Lung (tissue), 16 donors: ENCODE measurements around the gene PCDHGC3. TPM values are rescaled to one million over a fixed set of nuclear protein-coding genes. Genes with fewer than 3 reads are reported as not detected.
A peak's percentile ranks its signal among the peaks of the same experiment; 100 is the strongest.

ENCODE experiments used
- ATAC-seq: fragments of 200-7000 bp; cut with Tn5 transposase; one replicate; pipeline ENCODE4 v1.9.1; 2020; ENCODE audit warnings: moderate number of reproducible peaks; ENCODE audit not compliant: insufficient read depth, low FRiP score
- DNase-seq, 3 donors: peaks; one replicate each; pipeline ENCODE4 v3.0.0-alpha.2; 2013 to 2017
- H3K27ac ChIP-seq, 2 donors: one replicate each; pipeline ENCODE4 v1.5.1; 2013; ENCODE audit warnings: mild to moderate bottlenecking in 2 of 2, moderate library complexity in 2 of 2, control low read depth in 1 of 2, inconsistent platforms in 1 of 2, low read depth in 1 of 2, low read length in 1 of 2
- H3K27me3 ChIP-seq, 3 donors: one replicate each; pipeline ENCODE4 v1.5.1; 2013; ENCODE audit warnings: low read length in 2 of 3; ENCODE audit not compliant: control insufficient read depth in 3 of 3, insufficient read depth in 3 of 3
- H3K36me3 ChIP-seq, 4 donors: one replicate each; pipeline ENCODE4 v1.5.1; 2013; ENCODE audit warnings: low read length in 4 of 4, mild to moderate bottlenecking in 1 of 4, moderate library complexity in 1 of 4; ENCODE audit not compliant: control insufficient read depth in 4 of 4, insufficient read depth in 4 of 4
- H3K4me1 ChIP-seq, 5 donors: one replicate each; pipeline ENCODE4 v1.5.1; 2013; ENCODE audit warnings: low read length in 5 of 5, mild to moderate bottlenecking in 2 of 5, moderate library complexity in 1 of 5; ENCODE audit not compliant: control insufficient read depth in 5 of 5, insufficient read depth in 5 of 5
- H3K4me3 ChIP-seq: one replicate; pipeline ENCODE4 v1.5.1; 2013; ENCODE audit warnings: mild to moderate bottlenecking, control low read depth, moderate library complexity
- H3K9ac ChIP-seq, 2 donors: one replicate each; pipeline ENCODE4 v1.5.1; 2013; ENCODE audit warnings: low read length in 2 of 2, control low read depth in 1 of 2; ENCODE audit not compliant: insufficient read depth in 1 of 2
- H3K9me3 ChIP-seq, 4 donors: one replicate each; pipeline ENCODE4 v1.5.1; 2013; ENCODE audit warnings: low read length in 3 of 4, mild to moderate bottlenecking in 1 of 4, moderate library complexity in 1 of 4; ENCODE audit not compliant: control insufficient read depth in 4 of 4, insufficient read depth in 3 of 4
- whole genome bisulfite sequencing, 2 donors: extraction: QIAGEN DNeasy Blood & Tissue Kit; methylation state at CpG; one replicate each; pipeline ENCODE4 v1.1.7; 2013; 5-methylcytosine and 5-hydroxymethylcytosine counted together
- long read RNA-seq, 5 donors: transcript quantifications; one replicate each; lab custom pipeline, GENCODE V29; 2026
- polyA plus RNA-seq, 2 donors: library from polyadenylated mRNA; stranded (reverse); fragments of 200-250 nt; gene quantifications; one replicate each; pipeline ENCODE4 v1.2.1, GENCODE V29; 2013
- total RNA-seq, 2 donors: library from RNA; depleted of rRNA in 1 of 2; stranded (reverse); fragments of >200 nt in 1 of 2; gene quantifications; one replicate each; pipeline ENCODE4 v1.2.1, GENCODE V29; 2014 to 2021
- TF ChIP-seq, protein P1 (sequence below): IDR thresholded peaks from 2 replicates; pipeline ENCODE4 v1.5.1; 2012; ENCODE audit warnings: mild to moderate bottlenecking; ENCODE audit errors: control extremely low read depth, extremely low read depth
- donor health status: control.
- donor health status: control.
- donor health status: Bipolar disorder and iron deficiency.
- donor health status: healthy.
- donor health status: DM: yes; HTN: yes; CAD: no.

Gene PCDHGC3
- total RNA-seq: 100 to 1,000 TPM in 1 of 2 donors, 10 to 100 TPM in 1; 63.9 to 116 TPM
- 10 to 100 TPM; 44.8 to 73.4 TPM for polyA plus RNA-seq
- long read RNA-seq, donor 1, full-length matches to known transcripts: 52 of 85 reads
- long read RNA-seq, donor 1, partial matches to known transcripts: 33 of 85 reads
- long read RNA-seq, donor 1, other reads (novel, unspliced or antisense): 0 of 85 reads
- long read RNA-seq, donor 2, full-length matches to known transcripts: 19 of 19 reads
- long read RNA-seq, donor 2, partial matches to known transcripts: 0 of 19 reads
- long read RNA-seq, donor 2, other reads (novel, unspliced or antisense): 0 of 19 reads
- long read RNA-seq, donor 3, full-length matches to known transcripts: 16 of 89 reads
- long read RNA-seq, donor 3, partial matches to known transcripts: 73 of 89 reads
- long read RNA-seq, donor 3, other reads (novel, unspliced or antisense): 0 of 89 reads
- long read RNA-seq, donor 4, full-length matches to known transcripts: 15 of 37 reads
- long read RNA-seq, donor 4, partial matches to known transcripts: 22 of 37 reads
- long read RNA-seq, donor 4, other reads (novel, unspliced or antisense): 0 of 37 reads
- long read RNA-seq, donor 5, full-length matches to known transcripts: 53 of 53 reads
- long read RNA-seq, donor 5, partial matches to known transcripts: 0 of 53 reads
- long read RNA-seq, donor 5, other reads (novel, unspliced or antisense): 0 of 53 reads

DNA sequence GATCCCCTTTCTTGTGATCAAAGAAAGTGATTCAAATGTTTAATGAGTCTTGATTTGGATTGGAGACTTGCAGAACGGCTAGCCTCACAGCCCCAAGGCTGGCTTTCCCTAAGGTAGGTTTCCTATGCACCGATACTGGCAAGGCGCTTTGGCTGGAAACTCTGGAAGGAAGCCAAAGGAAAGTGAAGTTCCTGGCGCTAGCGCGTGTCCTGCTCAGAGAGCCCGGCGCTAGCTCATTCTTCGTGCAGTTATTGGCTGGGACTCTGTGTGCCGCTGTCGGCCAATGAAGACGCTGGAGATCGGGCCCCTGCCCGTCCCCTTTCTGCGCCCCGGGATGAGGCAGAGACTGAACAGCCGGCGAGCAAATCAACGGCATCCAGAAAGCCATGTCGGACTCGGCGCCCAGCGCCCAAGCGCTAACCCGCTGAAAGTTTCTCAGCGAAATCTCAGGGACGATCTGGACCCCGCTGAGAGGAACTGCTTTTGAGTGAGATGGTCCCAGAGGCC is at the start of gene PCDHGC3:
TSS of gene PCDHGC3 (plus strand) at position 342 of the 507 bp plus-strand sequence. CDS start at position 493, 151 bp downstream.
- H3K27ac ChIP-seq: peak within 1 kb of the TSS; percentile 79 to 87

DNA sequence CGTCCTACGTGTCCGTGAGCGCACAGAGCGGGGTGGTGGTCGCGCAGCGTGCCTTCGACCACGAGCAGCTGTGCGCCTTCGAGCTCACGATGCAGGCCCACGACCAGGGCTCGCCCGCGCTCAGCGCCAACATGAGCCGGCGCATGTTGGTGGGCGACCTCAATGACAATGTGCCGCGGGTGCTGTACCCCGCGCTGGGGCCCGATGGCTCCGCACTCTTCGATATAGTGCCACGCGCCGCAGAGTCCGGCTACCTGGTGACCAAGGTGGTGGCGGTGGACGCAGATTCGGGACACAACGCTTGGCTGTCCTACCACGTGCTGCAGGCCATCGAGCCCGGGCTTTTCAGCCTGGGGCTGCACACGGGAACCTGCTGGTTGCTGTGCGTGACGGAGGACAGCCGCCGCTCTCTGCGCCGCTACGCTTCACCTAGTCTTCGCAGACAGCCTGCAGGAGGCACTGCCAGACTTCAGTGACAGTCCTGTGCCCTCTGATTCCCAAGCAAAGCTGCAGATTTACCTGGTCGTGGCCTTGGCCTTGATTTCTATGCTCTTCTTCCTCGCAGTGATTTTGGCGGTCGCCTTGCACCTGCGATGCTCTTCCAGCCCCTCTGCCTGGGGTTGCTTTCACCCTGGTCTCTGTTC is 47.9 kb upstream of the PCDHGC3 start:
- no peaks in the 10 kb centered on the region for H3K27me3 ChIP-seq
- H3K36me3 ChIP-seq: peaks cover 0 to 37% (median under 1%) of the 10 kb centered on the region in 4 donors
- TF ChIP-seq, protein P1, sequence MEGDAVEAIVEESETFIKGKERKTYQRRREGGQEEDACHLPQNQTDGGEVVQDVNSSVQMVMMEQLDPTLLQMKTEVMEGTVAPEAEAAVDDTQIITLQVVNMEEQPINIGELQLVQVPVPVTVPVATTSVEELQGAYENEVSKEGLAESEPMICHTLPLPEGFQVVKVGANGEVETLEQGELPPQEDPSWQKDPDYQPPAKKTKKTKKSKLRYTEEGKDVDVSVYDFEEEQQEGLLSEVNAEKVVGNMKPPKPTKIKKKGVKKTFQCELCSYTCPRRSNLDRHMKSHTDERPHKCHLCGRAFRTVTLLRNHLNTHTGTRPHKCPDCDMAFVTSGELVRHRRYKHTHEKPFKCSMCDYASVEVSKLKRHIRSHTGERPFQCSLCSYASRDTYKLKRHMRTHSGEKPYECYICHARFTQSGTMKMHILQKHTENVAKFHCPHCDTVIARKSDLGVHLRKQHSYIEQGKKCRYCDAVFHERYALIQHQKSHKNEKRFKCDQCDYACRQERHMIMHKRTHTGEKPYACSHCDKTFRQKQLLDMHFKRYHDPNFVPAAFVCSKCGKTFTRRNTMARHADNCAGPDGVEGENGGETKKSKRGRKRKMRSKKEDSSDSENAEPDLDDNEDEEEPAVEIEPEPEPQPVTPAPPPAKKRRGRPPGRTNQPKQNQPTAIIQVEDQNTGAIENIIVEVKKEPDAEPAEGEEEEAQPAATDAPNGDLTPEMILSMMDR: no peak
- DNase-seq: no peak
- 49 to 53% methylated on average over 53 of the region's 53 CpGs for WGBS, 2 donors
- peaks cover 3 to 56% (median 29%) of the 10 kb centered on the region in 4 donors for H3K9me3 ChIP-seq
- no peak overlapping the region for H3K9ac ChIP-seq
- H3K4me3 ChIP-seq: no peak overlapping the region
- peaks cover 0 to 5% (median 0%) of the 10 kb centered on the region in 5 donors for H3K4me1 ChIP-seq
- no peak for ATAC-seq
- H3K27ac ChIP-seq: no peak overlapping the region

More for the DNA sequence above, at the start of gene PCDHGC3:
- peak; percentile 96 to 98 (median 97) for DNase-seq
- ATAC-seq: peak; percentile 97
- Histone ChIP-seq H3K27me3 (peaks cover 0 to 13% (median 0%) of the 10 kb centered on the region in 3 donors), H3K4me1 (peaks cover 0 to 50% (median 16%) of the 10 kb centered on the region in 5 donors), H3K36me3 (peaks cover 0 to 9% (median 5%) of the 10 kb centered on the region in 4 donors), H3K9me3 (peaks cover 0 to 5% (median 0%) of the 10 kb centered on the region in 4 donors), H3K4me3 (peak within 1 kb of the TSS; percentile 61), H3K9ac (peak within 1 kb of the TSS in 1 of 2 donors; percentile 99)
- TF ChIP-seq, protein P1: peak; percentile 22
- 1% methylated on average over 28 of the region's 28 CpGs for WGBS, 2 donors

DNA sequence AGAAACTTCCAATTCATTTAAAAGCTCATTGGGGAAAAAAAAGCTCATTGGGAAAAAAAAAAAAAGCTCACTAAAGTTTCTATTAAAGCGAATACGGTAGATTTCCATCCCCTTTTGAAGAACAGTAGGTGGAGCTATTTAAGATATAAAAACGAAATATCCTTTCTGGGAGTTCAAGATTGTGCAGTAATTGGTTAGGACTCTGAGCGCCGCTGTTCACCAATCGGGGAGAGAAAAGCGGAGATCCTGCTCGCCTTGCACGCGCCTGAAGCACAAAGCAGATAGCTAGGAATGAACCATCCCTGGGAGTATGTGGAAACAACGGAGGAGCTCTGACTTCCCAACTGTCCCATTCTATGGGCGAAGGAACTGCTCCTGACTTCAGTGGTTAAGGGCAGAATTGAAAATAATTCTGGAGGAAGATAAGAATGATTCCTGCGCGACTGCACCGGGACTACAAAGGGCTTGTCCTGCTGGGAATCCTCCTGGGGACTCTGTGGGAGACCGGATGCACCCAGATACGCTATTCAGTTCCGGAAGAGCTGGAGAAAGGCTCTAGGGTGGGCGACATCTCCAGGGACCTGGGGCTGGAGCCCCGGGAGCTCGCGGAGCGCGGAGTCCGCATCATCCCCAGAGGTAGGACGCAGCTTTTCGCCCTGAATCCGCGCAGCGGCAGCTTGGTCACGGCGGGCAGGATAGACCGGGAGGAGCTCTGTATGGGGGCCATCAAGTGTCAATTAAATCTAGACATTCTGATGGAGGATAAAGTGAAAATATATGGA is 45.2 kb upstream of the PCDHGC3 start, which contains the start of gene PCDHGA12:
TSS of gene PCDHGA12 (plus strand) at position 176 of the 782 bp plus-strand sequence. CDS start at position 429, 253 bp downstream.
- TF ChIP-seq, protein P1: peak; percentile 29
- Histone ChIP-seq H3K36me3 (peaks cover 0 to 36% (median 0%) of the 10 kb centered on the region in 4 donors), H3K27ac (no peak within 1 kb of the TSS), H3K9ac (no peak within 1 kb of the TSS), H3K27me3 (no peaks in the 10 kb centered on the region), H3K9me3 (peaks cover 0 to 58% (median 26%) of the 10 kb centered on the region in 4 donors), H3K4me1 (peaks cover 0 to 5% (median 0%) of the 10 kb centered on the region in 5 donors), H3K4me3 (no peak within 1 kb of the TSS)
- WGBS, 2 donors: 11 to 13% methylated on average over 33 of the region's 33 CpGs
- DNase-seq: peak; percentile 53 to 67 (median 64)
- ATAC-seq: no peak
